Transverse colon (tissue), 4 donors: ENCODE measurements around the gene PTCHD1. TPM values are rescaled to one million over a fixed set of nuclear protein-coding genes. Genes with fewer than 3 reads are reported as not detected.

ENCODE experiments used
- DNase-seq: peaks from one replicate; pipeline ENCODE4 v3.0.0-alpha.2; 2019
- H3K27ac ChIP-seq, 4 donors: fragments of 200-600 bp; sonication (generic); 2 replicates each; pipeline ENCODE4 v1.5.1; 2016 to 2018; ENCODE audit warnings: inconsistent platforms in 4 of 4
- H3K27me3 ChIP-seq: fragments of 200-600 bp; sonication (generic); 2 replicates; pipeline ENCODE4 v1.5.1; 2017; ENCODE audit warnings: inconsistent platforms
- H3K36me3 ChIP-seq, 4 donors: fragments of 200-600 bp; sonication (generic); 2 replicates each; pipeline ENCODE4 v1.5.1; 2017 to 2019; ENCODE audit warnings: inconsistent platforms in 4 of 4
- H3K4me1 ChIP-seq, 4 donors: fragments of 200-600 bp; sonication (generic); 2 replicates each; pipeline ENCODE4 v1.5.1; 2017 to 2020; ENCODE audit warnings: inconsistent platforms in 4 of 4
- H3K4me3 ChIP-seq, 4 donors: fragments of 200-600 bp; sonication (generic); 1 replicate in 1 of 4; 2 replicates in 3 of 4; pipeline versions ENCODE4 v1.5.1 to v1.6.1; 2017 to 2019; ENCODE audit warnings: inconsistent platforms in 4 of 4
- H3K9me3 ChIP-seq, 2 donors: fragments of 200-600 bp; sonication (generic); 2 replicates each; pipeline ENCODE4 v1.5.1; 2017 to 2019; ENCODE audit warnings: inconsistent platforms in 2 of 2
- CTCF ChIP-seq, 5 experiments: fragments of 200-600 bp in 3 of 5; fragments of 450-650 bp in 2 of 5; sonication (generic) in 3 of 5; IDR thresholded peaks; 1 replicate in 2 of 5; 2 replicates in 3 of 5; pipeline ENCODE4 v1.5.1; 2016 to 2017; ENCODE audit warnings: antibody characterized with exemption in 5 of 5, inconsistent platforms in 3 of 5, mild to moderate bottlenecking in 2 of 5, moderate library complexity in 1 of 5
- EP300 ChIP-seq: sonication (generic); formaldehyde crosslinking; IDR thresholded peaks from one replicate; pipeline ENCODE4 v1.6.1; 2017; ENCODE audit warnings: antibody characterized with exemption, low read depth
- POLR2A ChIP-seq: fragments of 450-650 bp; IDR thresholded peaks from one replicate; pipeline ENCODE4 v1.6.1; 2016; ENCODE audit warnings: antibody characterized with exemption, mild to moderate bottlenecking, moderate library complexity
- POLR2AphosphoS5 ChIP-seq, 3 donors: sonication (generic); formaldehyde crosslinking; IDR thresholded peaks; one replicate each; pipeline ENCODE4 v1.6.1; 2016; ENCODE audit warnings: antibody characterized with exemption in 3 of 3
- WGBS, 2 donors: methylation state at CpG; one replicate each; pipeline ENCODE4 v1.1.5; 2018; ENCODE audit warnings: low coverage in 1 of 2; 5-methylcytosine and 5-hydroxymethylcytosine counted together
- in situ Hi-C, 4 donors: fragments of 200-750 bp; cut with MboI; loops; one replicate each; pipeline versions ENCODE4 v1.15.0 to v1.15.1; 2017; ENCODE audit warnings: low sequenced_read_pairs in 3 of 4, low pct_ligation_motif_present in 1 of 4, low pct_unique_long_range_greater_than_20kb in 1 of 4
- intact Hi-C: fragments of 100-400 bp; cut with DNase I; formaldehyde crosslinking; loops from one replicate; pipeline ENCODE4 v1.15.1; 2023; ENCODE audit warnings: low total_unique reads
- total RNA-seq, 4 donors: library from RNA; depleted of rRNA; stranded (reverse); fragments of >200 nt; gene quantifications; one replicate each; pipeline ENCODE4 v1.1.0, GENCODE V29; 2016

The PTCHD1 gene
- total RNA-seq, 4 donors from 2014 or later = 0.40 to 3.4 (median 1.7) TPM

DNA sequence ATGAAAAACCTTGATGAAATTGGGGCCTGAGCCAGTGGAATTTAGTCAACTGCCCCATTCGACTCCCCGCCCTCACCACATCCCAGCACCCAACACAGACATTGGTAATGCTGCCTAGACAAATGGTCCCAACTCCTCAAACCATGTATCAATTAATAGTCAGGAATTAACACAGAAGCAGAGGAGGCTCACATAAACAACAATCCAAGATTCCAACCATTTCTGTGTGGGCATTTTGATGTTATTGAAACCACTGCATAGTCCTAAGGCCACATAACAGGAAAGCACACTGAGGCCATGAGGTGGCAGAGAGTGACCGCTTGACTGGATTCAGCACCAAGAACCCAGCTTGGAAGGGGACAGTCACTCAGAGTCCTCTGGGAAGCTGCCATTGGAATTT, 22.5 kb upstream of the PTCHD1 start:
- in situ Hi-C loops = no loop called here
- no peaks in the 10 kb centered on the region for H3K4me1 ChIP-seq
- no peak overlapping the region for H3K4me3 ChIP-seq
- H3K27me3 ChIP-seq = no peaks in the 10 kb centered on the region
- WGBS, 2 donors = 89% methylated on average over 3 of the region's 3 CpGs; no CpG with 5 or more reads in 1 of the 2 donors
- no peak overlapping the region for H3K27ac ChIP-seq
- DNase-seq = no peak
- TF ChIP-seq POLR2A (no peak), EP300 (no peak), CTCF (IDR thresholded peaks at IDR 0.05) (no peak), POLR2AphosphoS5 (IDR thresholded peaks at IDR 0.05) (no peak)
- no peaks in the 10 kb centered on the region for H3K36me3 ChIP-seq
- intact Hi-C loops = no loop called here
- H3K9me3 ChIP-seq = no peaks in the 10 kb centered on the region

GRCh38 chrX:23317799-23318724, 16.6 kb upstream of the PTCHD1 start:
- Histone ChIP-seq H3K27ac (no peak overlapping the region), H3K27me3 (no peaks in the 10 kb centered on the region), H3K4me1 (no peaks in the 10 kb centered on the region), H3K9me3 (no peaks in the 10 kb centered on the region), H3K4me3 (no peak overlapping the region), H3K36me3 (no peaks in the 10 kb centered on the region)
- TF ChIP-seq CTCF (IDR thresholded peaks at IDR 0.05) (peak; percentile 31 to 60 (median 47)), POLR2AphosphoS5 (IDR thresholded peaks at IDR 0.05) (no peak)
- in situ Hi-C loops = no loop called here
- intact Hi-C loops = no loop called here
- WGBS, 2 donors = 41 to 54% methylated on average over 6 to 11 of the region's 11 CpGs
- DNase-seq = peak; percentile 12

DNA sequence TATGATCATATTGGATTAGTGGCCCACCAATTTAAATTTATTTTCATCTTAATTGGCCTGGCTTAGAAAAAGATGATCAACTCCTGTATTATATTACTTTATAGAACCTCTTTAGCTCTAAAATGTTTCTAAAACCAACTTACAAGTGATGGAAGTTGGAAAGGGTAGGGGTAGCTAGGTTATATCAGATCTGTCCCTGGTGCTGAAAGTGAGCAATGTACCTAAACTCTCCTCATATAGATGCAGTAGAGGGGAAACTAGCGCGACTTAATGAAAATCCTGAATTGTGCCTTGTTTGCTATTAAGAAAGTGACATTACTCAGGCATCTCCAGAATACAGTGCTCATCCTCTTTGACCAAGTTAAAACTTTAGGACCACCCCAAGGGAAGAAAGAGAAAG, 7.5 kb upstream of the PTCHD1 start:
- H3K9me3 ChIP-seq = no peaks in the 10 kb centered on the region
- H3K4me1 ChIP-seq = no peaks in the 10 kb centered on the region
- in situ Hi-C loops (no loop called here), intact Hi-C loops (no loop called here)
- no peak overlapping the region for H3K27ac ChIP-seq
- peaks cover 10% of the 10 kb centered on the region for H3K27me3 ChIP-seq
- no peak for DNase-seq
- no peak overlapping the region for H3K4me3 ChIP-seq
- TF ChIP-seq POLR2AphosphoS5 (IDR thresholded peaks at IDR 0.05) = no peak
- no peak for TF ChIP-seq POLR2A
- no peak for TF ChIP-seq CTCF (IDR thresholded peaks at IDR 0.05)
- no peak for TF ChIP-seq EP300
- 62 to 100% methylated on average over 2 of the region's 2 CpGs for WGBS, 2 donors
- H3K36me3 ChIP-seq = no peaks in the 10 kb centered on the region

GRCh38 chrX:23331701-23332100, 2.9 kb upstream of the PTCHD1 start:
- TF ChIP-seq POLR2A = no peak
- Histone ChIP-seq H3K4me1 (peaks cover 0 to 10% (median 5%) of the 10 kb centered on the region in 4 donors), H3K9me3 (no peaks in the 10 kb centered on the region), H3K27me3 (peaks cover 51% of the 10 kb centered on the region), H3K27ac (peak overlapping the region in 1 of 4 donors; percentile 51), H3K4me3 (no peak overlapping the region), H3K36me3 (no peaks in the 10 kb centered on the region)
- in situ Hi-C loops (no loop called here), intact Hi-C loops (no loop called here)
- no peak for DNase-seq
- WGBS, 2 donors = 43% methylated on average over 11 of the region's 11 CpGs; no CpG with 5 or more reads in 1 of the 2 donors
